HL-60 (cell line): ENCODE results near the gene DYNC1H1.

Experiments used
- GABPA ChIP-seq: IDR thresholded peaks from 2 replicates; pipeline ENCODE4 v1.6.1; 2012; ENCODE audit warnings: low read depth
- POLR2AphosphoS5 ChIP-seq: IDR thresholded peaks from 2 replicates; pipeline ENCODE4 v1.6.1; 2012; ENCODE audit warnings: low read depth
- REST ChIP-seq: IDR thresholded peaks from 2 replicates; pipeline ENCODE4 v1.6.1; 2012; ENCODE audit warnings: low read depth; ENCODE audit not compliant: insufficient replicate concordance
- TF ChIP-seq, protein P1 (sequence below): IDR thresholded peaks from one replicate; pipeline ENCODE4 v1.5.1; 2011; ENCODE audit warnings: low read length, control low read depth, inconsistent platforms; ENCODE audit not compliant: insufficient read depth

DNA sequence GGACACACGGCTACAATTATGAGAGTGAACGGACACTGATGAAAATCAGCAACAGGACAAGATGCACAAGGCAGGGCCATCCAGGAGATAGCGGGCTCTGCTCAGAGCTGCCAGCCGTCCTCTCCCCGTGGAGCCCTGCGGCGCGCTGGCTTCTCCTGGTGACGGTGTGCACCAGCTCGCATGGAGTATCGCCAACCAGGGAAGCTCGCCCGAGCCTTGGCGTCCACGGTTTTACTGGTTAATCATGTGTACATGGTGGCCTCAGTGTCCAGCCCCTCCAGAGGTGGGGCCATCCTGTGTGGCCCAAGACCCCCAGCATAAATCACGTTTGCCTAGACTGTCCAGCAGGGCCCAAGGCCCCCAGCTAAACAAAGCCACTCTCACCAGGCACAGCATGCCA lies 31.2 kb upstream of the DYNC1H1 start:
- TF ChIP-seq, protein P1, sequence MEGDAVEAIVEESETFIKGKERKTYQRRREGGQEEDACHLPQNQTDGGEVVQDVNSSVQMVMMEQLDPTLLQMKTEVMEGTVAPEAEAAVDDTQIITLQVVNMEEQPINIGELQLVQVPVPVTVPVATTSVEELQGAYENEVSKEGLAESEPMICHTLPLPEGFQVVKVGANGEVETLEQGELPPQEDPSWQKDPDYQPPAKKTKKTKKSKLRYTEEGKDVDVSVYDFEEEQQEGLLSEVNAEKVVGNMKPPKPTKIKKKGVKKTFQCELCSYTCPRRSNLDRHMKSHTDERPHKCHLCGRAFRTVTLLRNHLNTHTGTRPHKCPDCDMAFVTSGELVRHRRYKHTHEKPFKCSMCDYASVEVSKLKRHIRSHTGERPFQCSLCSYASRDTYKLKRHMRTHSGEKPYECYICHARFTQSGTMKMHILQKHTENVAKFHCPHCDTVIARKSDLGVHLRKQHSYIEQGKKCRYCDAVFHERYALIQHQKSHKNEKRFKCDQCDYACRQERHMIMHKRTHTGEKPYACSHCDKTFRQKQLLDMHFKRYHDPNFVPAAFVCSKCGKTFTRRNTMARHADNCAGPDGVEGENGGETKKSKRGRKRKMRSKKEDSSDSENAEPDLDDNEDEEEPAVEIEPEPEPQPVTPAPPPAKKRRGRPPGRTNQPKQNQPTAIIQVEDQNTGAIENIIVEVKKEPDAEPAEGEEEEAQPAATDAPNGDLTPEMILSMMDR, result no peak
- TF ChIP-seq REST (no peak), GABPA (no peak), POLR2AphosphoS5 (no peak)
